ENCODE measurements around the gene RHO. TPM values are rescaled to one million over a fixed set of nuclear protein-coding genes. Genes with fewer than 3 reads are reported as not detected.

RHO gene
- total and polyA plus RNA-seq, 10 of the 15 experiments (the other 5 are each of a cell fraction or from before 2014, with no cell fraction given) = not detected

DNA sequence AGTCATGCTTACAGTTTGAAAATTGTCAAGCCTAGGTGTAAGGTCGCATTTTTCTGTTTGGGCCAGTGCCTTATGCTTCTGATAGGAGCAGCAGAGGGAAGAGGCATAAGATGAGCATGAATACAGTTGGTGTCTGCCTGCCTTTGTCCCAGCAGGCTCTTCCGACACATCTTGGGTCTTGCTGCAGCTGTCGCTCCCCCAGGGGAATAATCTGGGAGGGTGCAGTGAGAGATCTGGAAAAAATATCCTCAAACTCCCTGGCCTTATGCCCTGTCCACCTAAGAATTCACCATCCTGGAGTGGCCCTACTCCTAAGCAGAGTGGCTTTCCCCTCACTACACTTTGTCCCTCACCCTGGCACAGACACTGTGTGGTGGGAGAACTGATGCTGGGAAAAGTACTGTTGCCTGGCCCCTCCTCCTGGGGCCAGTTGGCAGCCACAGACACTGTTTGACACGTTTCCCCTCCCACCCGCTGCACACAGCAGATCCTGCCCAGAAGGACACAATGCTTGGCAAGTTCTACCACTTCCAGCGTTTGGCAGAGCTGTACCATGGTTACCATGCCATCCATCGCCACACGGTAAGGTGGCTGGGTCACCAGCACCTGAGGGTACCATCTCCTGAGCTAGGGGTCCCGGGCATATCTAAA is 21.1 kb upstream of the RHO start:
- no peak for FAIRE-seq
- Histone ChIP-seq H3K79me2 (ENCODE audit: control insufficient read depth, insufficient read depth, low read length) (no peaks in the 10 kb centered on the region), H3K4me2 (ENCODE audit: control insufficient read depth, insufficient read depth) (no peak overlapping the region), H4K20me1 (ENCODE audit: control insufficient read depth, insufficient read depth) (no peaks in the 10 kb centered on the region), H2AFZ (ENCODE audit: control insufficient read depth, low read depth, low read length) (no peak overlapping the region), H3K4me1 (ENCODE audit: control insufficient read depth, insufficient read depth, low read length) (no peaks in the 10 kb centered on the region), H3K36me3 (ENCODE audit: control insufficient read depth in 2 of 2, insufficient read depth in 2 of 2, low read length in 1 of 2) (no peaks in the 10 kb centered on the region; a peak in 1 of 4 replicates), H3K27ac (ENCODE audit: control insufficient read depth, insufficient read depth) (no peak overlapping the region), H3K27me3 (replicated peaks in 1 of 2; ENCODE audit: control insufficient read depth in 2 of 2, insufficient read depth in 2 of 2, low read length in 1 of 2) (no peaks in the 10 kb centered on the region), H3K9me3 (replicated peaks; ENCODE audit: control insufficient read depth, insufficient read depth, low read length) (no peaks in the 10 kb centered on the region), H3K9ac (ENCODE audit: control insufficient read depth, insufficient read depth, low read length) (no peak overlapping the region), H3K4me3 (no peak overlapping the region)
- 60% methylated on average over 9 of the region's 9 CpGs for WGBS (ENCODE audit: insufficient coverage, insufficient replicate concordance, low lambda C conversion rate, missing lambda C conversion rate)
- no peak for ATAC-seq
- CTCF ChIA-PET = interaction anchor here (1.4 kb wide), 1 partner anchor 15 kb away, joined by 3 read pairs; no protein-coding TSS in a partner anchor
- TF ChIP-seq ESRRA (IDR thresholded peaks at IDR 0.05; ENCODE audit: low read length) (no peak), BMI1 (IDR thresholded peaks at IDR 0.05; ENCODE audit: borderline replicate concordance) (no peak), SUZ12 (IDR thresholded peaks at IDR 0.05; ENCODE audit: unreplicated experiment) (no peak), BCL11A (IDR thresholded peaks at IDR 0.05; ENCODE audit: low read depth, low read length) (no peak), MYB (IDR thresholded peaks at IDR 0.05; ENCODE audit: borderline replicate concordance, low read depth, low read length) (no peak), EZH2 (IDR thresholded peaks at IDR 0.05; ENCODE audit: borderline replicate concordance, control insufficient read depth, low read depth, low read length) (no peak), SMAD1 (IDR thresholded peaks at IDR 0.05; ENCODE audit: low read depth, partially characterized antibody) (no peak), REST (IDR thresholded peaks at IDR 0.05; ENCODE audit: low read depth, low read length) (no peak), HDAC6 (IDR thresholded peaks at IDR 0.05; ENCODE audit: unreplicated experiment) (no peak), RB1 (IDR thresholded peaks at IDR 0.05; ENCODE audit: borderline replicate concordance) (no peak), RUNX3 (IDR thresholded peaks at IDR 0.05; ENCODE audit: low read length) (no peak), GATAD2B (conservative IDR thresholded peaks at IDR 0.05; ENCODE audit: low read depth) (no peak), CBX5 (IDR thresholded peaks at IDR 0.05; ENCODE audit: low read depth) (no peak), NFYA (IDR thresholded peaks at IDR 0.05; ENCODE audit: borderline replicate concordance, low read depth, low read length) (no peak), NFYB (IDR thresholded peaks at IDR 0.05; ENCODE audit: insufficient read depth, low read depth, low read length) (no peak), EED (IDR thresholded peaks at IDR 0.05; ENCODE audit: low read depth) (no peak), PBX3 (IDR thresholded peaks at IDR 0.05; ENCODE audit: insufficient replicate concordance, low read depth, low read length) (no peak), YY1 (IDR thresholded peaks at IDR 0.05; ENCODE audit: low read depth, low read length) (no peak)
- DNase-seq (ENCODE audit: low read depth, low spot score) = no peak
- intact Hi-C loops (cut with micrococcal nuclease; ENCODE audit: unreplicated experiment) = no loop called here
- BruUV-seq (replicated peaks) = no TSS peak
- SMC1A ChIA-PET (ENCODE audit: uncharacterized antibody, unreplicated experiment) = no interaction called here
- POLR2A ChIA-PET = no interaction called here
- RAD21 ChIA-PET (ENCODE audit: unreplicated experiment) = no interaction called here
- in situ Hi-C loops (cut with MboI) = no loop called here

All from GM12878 (cell line).